B cell (primary cell): ENCODE measurements around the gene ABCA13. TPM values are rescaled to one million over a fixed set of nuclear protein-coding genes. Genes with fewer than 3 reads are reported as not detected.

Experiments used
- ATAC-seq: fragments of 200-7000 bp; cut with Tn5 transposase; one replicate; pipeline ENCODE4 v1.10.0; 2021; ENCODE audit warnings: low read depth, mild to moderate bottlenecking, moderate number of reproducible peaks, moderate library complexity
- CTCF ChIA-PET: fragments of 350-600 bp; sonication (Branson Sonifier 250); formaldehyde crosslinking; loops from one replicate; lab custom pipeline; 2021; ENCODE audit warnings: antibody characterized with exemption, inconsistent platforms; lab: Charles Lee
- POLR2A ChIA-PET: fragments of 350-600 bp; sonication (Branson Sonifier 250); formaldehyde crosslinking; loops from one replicate; lab custom pipeline; 2021; ENCODE audit warnings: antibody characterized with exemption; lab: Charles Lee
- DNase-seq: peaks from one replicate; pipeline ENCODE4 v3.0.0; 2013
- H2AFZ ChIP-seq: 2 replicates; pipeline ENCODE4 v1.6.1; 2012; ENCODE audit warnings: mild to moderate bottlenecking, low read depth, low read length; ENCODE audit not compliant: insufficient read depth, poor library complexity, severe bottlenecking
- H3K27ac ChIP-seq, 2 donors: 1 replicate in 1 of 2; 2 replicates in 1 of 2; pipeline ENCODE4 v1.5.1; 2012 to 2013; ENCODE audit warnings: low read length in 2 of 2, mild to moderate bottlenecking in 2 of 2, moderate library complexity in 1 of 2
- H3K27me3 ChIP-seq, 4 experiments: fragments of 200-600 bp in 1 of 4; sonication (generic) in 1 of 4; replicated peaks in 1 of 4; 1 replicate in 2 of 4; 2 replicates in 2 of 4; pipeline versions ENCODE4 v1.6.1 to v1.7.0; 2013 to 2016; ENCODE audit warnings: low read length in 3 of 4, mild to moderate bottlenecking in 2 of 4, mixed read lengths in 1 of 4, moderate library complexity in 1 of 4; ENCODE audit not compliant: insufficient read depth in 4 of 4, control insufficient read depth in 3 of 4; ENCODE audit errors: control extremely low read depth in 1 of 4
- H3K36me3 ChIP-seq, 2 experiments: replicated peaks in 1 of 2; 1 replicate in 1 of 2; 2 replicates in 1 of 2; pipeline versions ENCODE4 v1.6.1 to v1.7.1; 2013; ENCODE audit warnings: low read length in 1 of 2; ENCODE audit not compliant: insufficient read depth in 2 of 2, control insufficient read depth in 1 of 2; ENCODE audit errors: control extremely low read depth in 1 of 2, extremely low read depth in 1 of 2
- H3K4me1 ChIP-seq, 2 donors: fragments of 200-600 bp in 1 of 2; sonication (generic) in 1 of 2; 1 replicate in 1 of 2; 2 replicates in 1 of 2; pipeline versions ENCODE4 v1.5.1 to v1.6.1; 2013 to 2017; ENCODE audit warnings: low read length in 2 of 2; ENCODE audit not compliant: control insufficient read depth in 2 of 2, insufficient read depth in 2 of 2
- H3K4me2 ChIP-seq: replicated peaks from 2 replicates; pipeline ENCODE3; 2012; ENCODE audit warnings: mild to moderate bottlenecking, low read depth, low read length; ENCODE audit not compliant: poor library complexity, severe bottlenecking
- H3K4me3 ChIP-seq, 5 experiments: fragments of 200-600 bp in 1 of 5; sonication (generic) in 1 of 5; 1 replicate in 3 of 5; 2 replicates in 2 of 5; pipeline versions ENCODE4 v1.5.1 to v1.7.0; 2011 to 2016; ENCODE audit warnings: low read length in 4 of 5, mild to moderate bottlenecking in 4 of 5, low read depth in 2 of 5, control low read depth in 1 of 5, moderate library complexity in 1 of 5; ENCODE audit not compliant: insufficient read depth in 1 of 5; ENCODE audit errors: control extremely low read depth in 1 of 5, extremely low read depth in 1 of 5
- H3K79me2 ChIP-seq: fragments of 200-600 bp; sonication (generic); one replicate; pipeline ENCODE4 v1.6.0; 2016; ENCODE audit warnings: low read length; ENCODE audit not compliant: control insufficient read depth, insufficient read depth
- H3K9ac ChIP-seq: fragments of 200-600 bp; sonication (generic); 2 replicates; pipeline ENCODE4 v1.6.1; 2017; ENCODE audit warnings: mild to moderate bottlenecking, low read length, moderate library complexity
- H3K9me3 ChIP-seq, 3 donors: one replicate each; pipeline versions ENCODE4 v1.6.1 to v1.7.1; 2013; ENCODE audit warnings: low read length in 2 of 3; ENCODE audit not compliant: control insufficient read depth in 2 of 3, insufficient read depth in 1 of 3; ENCODE audit errors: control extremely low read depth in 1 of 3
- H4K20me1 ChIP-seq: 2 replicates; pipeline ENCODE4 v1.6.0; 2012; ENCODE audit warnings: mild to moderate bottlenecking, low read length; ENCODE audit not compliant: insufficient read depth, control insufficient read depth, poor library complexity, severe bottlenecking
- H3K27ac Mint-ChIP-seq: one replicate; pipeline ENCODE4 v1.8.0; 2021; ENCODE audit warnings: mixed read lengths
- H3K27me3 Mint-ChIP-seq: one replicate; pipeline ENCODE4 v1.8.0; 2021; ENCODE audit warnings: mixed read lengths
- H3K4me1 Mint-ChIP-seq: one replicate; pipeline ENCODE4 v1.8.0; 2021; ENCODE audit warnings: mixed read lengths
- H3K4me3 Mint-ChIP-seq: one replicate; pipeline ENCODE4 v1.8.0; 2021; ENCODE audit warnings: mixed read lengths
- H3K9me3 Mint-ChIP-seq: one replicate; pipeline ENCODE4 v1.8.0; 2022; ENCODE audit warnings: mixed read lengths; ENCODE audit not compliant: insufficient read depth
- CTCF ChIP-seq: fragments of 200-600 bp; IDR thresholded peaks from one replicate; pipeline ENCODE4 v1.8.0; 2022; ENCODE audit warnings: antibody characterized with exemption, mild to moderate bottlenecking
- EZH2 ChIP-seq: IDR thresholded peaks from 2 replicates; pipeline ENCODE4 v1.6.1; 2012; ENCODE audit warnings: borderline replicate concordance, low read depth, mild to moderate bottlenecking, moderate library complexity, low read length; ENCODE audit not compliant: insufficient read depth, poor library complexity, severe bottlenecking
- WGBS: methylation state at CpG from one replicate; pipeline ENCODE4 v1.1.5; 2013; ENCODE audit warnings: missing lambda C conversion rate; ENCODE audit not compliant: insufficient coverage; 5-methylcytosine and 5-hydroxymethylcytosine counted together
- intact Hi-C: fragments of 100-400 bp; cut with micrococcal nuclease; formaldehyde crosslinking; loops from one replicate; pipeline ENCODE4 v1.10.0; 2022
- polyA plus RNA-seq: library from polyadenylated mRNA; depleted of rRNA; stranded (reverse); fragments of >200 nt; gene quantifications from 2 replicates; pipeline ENCODE4 v1.2.3, GENCODE V29; 2012
- total RNA-seq, 2 donors: library from RNA; stranded (reverse); fragments of 120-200 nt in 1 of 2; gene quantifications; 1 replicate in 1 of 2; 2 replicates in 1 of 2; pipeline versions ENCODE4 v1.2.3 to v1.2.4, GENCODE V29; 2013 to 2022

Gene ABCA13
- total and polyA plus RNA-seq, 2 donors (not counting 1 experiment from before 2014, with no cell fraction given): not detected

DNA sequence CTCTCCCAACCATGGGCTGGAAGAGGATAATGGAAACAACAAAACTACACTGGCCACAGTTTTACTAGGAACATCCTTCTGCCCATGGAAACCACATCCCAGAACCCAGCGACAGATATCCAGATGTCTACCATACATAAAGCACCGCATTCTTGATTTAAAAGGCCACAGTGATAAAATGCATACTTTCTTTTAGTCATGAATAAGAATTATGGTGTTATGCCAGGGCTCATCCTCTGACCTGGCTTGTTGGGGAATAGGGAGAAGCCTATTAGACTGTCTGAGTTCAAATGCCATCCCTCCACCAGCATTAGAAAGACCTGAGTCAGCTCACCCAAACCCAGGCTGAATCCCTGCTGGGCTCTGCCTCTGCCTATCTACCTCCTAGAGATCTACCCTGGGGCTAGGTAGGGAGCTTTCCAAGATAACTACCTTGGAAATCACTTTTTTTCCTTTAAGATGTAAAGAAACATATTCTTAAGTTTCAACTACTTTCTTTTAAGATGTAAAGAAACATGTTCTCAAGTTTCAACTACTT lies 5.2 kb downstream of the ABCA13 start:
- H3K9me3 ChIP-seq: no peaks in the 10 kb centered on the region
- Mint-ChIP-seq H3K9me3 (no peaks in the 10 kb centered on the region), H3K4me1 (no peaks in the 10 kb centered on the region), H3K27me3 (peaks cover 5% of the 10 kb centered on the region), H3K4me3 (no peak overlapping the region), H3K27ac (no peak overlapping the region)
- no peak for DNase-seq
- no peak overlapping the region for H3K4me3 ChIP-seq
- H3K4me1 ChIP-seq: no peaks in the 10 kb centered on the region
- no peaks in the 10 kb centered on the region for H3K36me3 ChIP-seq
- WGBS: no CpG with 5 or more reads among the region's 2 CpGs
- ChIA-PET POLR2A (no interaction called here), CTCF (no interaction called here)
- no peaks in the 10 kb centered on the region for H3K79me2 ChIP-seq
- H3K27ac ChIP-seq: no peak overlapping the region
- ATAC-seq: no peak
- no peak overlapping the region for H2AFZ ChIP-seq
- H3K27me3 ChIP-seq: no peaks in the 10 kb centered on the region
- no peak for TF ChIP-seq EZH2
- TF ChIP-seq CTCF: no peak
- no peak overlapping the region for H3K4me2 ChIP-seq
- H4K20me1 ChIP-seq: no peaks in the 10 kb centered on the region
- no peak overlapping the region for H3K9ac ChIP-seq
- intact Hi-C loops: no loop called here

DNA sequence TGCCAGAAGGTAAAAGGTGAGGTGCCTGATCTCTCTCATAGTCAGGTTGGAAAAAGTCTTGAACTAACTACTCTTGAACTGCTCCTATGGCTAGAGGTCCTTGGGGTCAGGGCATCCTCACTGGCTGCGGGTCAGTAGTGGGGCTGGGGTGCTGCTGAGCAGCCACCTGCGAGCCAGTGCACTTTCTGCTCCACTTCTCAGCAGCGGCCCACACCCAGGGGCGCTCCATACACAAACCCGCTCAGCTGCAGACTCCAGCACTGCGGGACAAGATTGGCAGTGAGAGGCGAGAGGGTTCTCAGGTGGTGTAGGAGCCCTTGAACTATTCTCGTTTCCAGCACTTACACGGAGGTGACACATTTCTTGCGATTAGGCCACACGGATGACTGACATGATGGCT lies 6.0 kb downstream of the ABCA13 start:
- TF ChIP-seq EZH2 (no peak), CTCF (no peak)
- Mint-ChIP-seq H3K4me3 (no peak overlapping the region), H3K9me3 (no peaks in the 10 kb centered on the region), H3K27ac (no peak overlapping the region), H3K27me3 (peaks cover 5% of the 10 kb centered on the region), H3K4me1 (no peaks in the 10 kb centered on the region)
- no peaks in the 10 kb centered on the region for H3K4me1 ChIP-seq
- H3K27ac ChIP-seq: no peak overlapping the region
- no peaks in the 10 kb centered on the region for H3K36me3 ChIP-seq
- no peak overlapping the region for H3K4me2 ChIP-seq
- POLR2A ChIA-PET: no interaction called here
- no peak overlapping the region for H2AFZ ChIP-seq
- H3K9ac ChIP-seq: no peak overlapping the region
- intact Hi-C loops: no loop called here
- CTCF ChIA-PET: interaction anchor here (0.9 kb wide), 1 partner anchor 10 kb away, joined by 3 read pairs; no protein-coding TSS in a partner anchor
- H3K27me3 ChIP-seq: no peaks in the 10 kb centered on the region
- no peak for DNase-seq
- H4K20me1 ChIP-seq: no peaks in the 10 kb centered on the region
- no peak overlapping the region for H3K4me3 ChIP-seq
- no peak for ATAC-seq
- H3K79me2 ChIP-seq: no peaks in the 10 kb centered on the region
- H3K9me3 ChIP-seq: no peaks in the 10 kb centered on the region
- WGBS: 94% methylated on average over 11 of the region's 11 CpGs
